Body of pancreas (tissue), 4 donors: ENCODE results near the gene IPPK. TPM values are rescaled to one million over a fixed set of nuclear protein-coding genes. Genes with fewer than 3 reads are reported as not detected.

ENCODE experiments used
- ATAC-seq: fragments of 150-250 bp; one replicate; pipeline ENCODE4 v1.9.1; 2016
- DNase-seq, 4 donors: peaks; one replicate each; pipeline ENCODE4 v3.0.0-alpha.2; 2019
- H3K27ac ChIP-seq, 4 donors: fragments of 200-600 bp; sonication (generic); 1 replicate in 3 of 4; 2 replicates in 1 of 4; pipeline versions ENCODE4 v1.5.1 to v1.6.1; 2016 to 2019; ENCODE audit warnings: mild to moderate bottlenecking in 1 of 4, mixed read lengths in 1 of 4, moderate library complexity in 1 of 4
- H3K27me3 ChIP-seq, 2 donors: fragments of 200-600 bp; sonication (generic); one replicate each; pipeline ENCODE4 v1.6.0; 2016; ENCODE audit warnings: mild to moderate bottlenecking in 1 of 2
- H3K36me3 ChIP-seq, 2 donors: fragments of 200-600 bp; sonication (generic); replicated peaks in 1 of 2; 2 replicates each; pipeline ENCODE4 v1.5.1; 2016; ENCODE audit warnings: low read depth in 2 of 2; ENCODE audit not compliant: insufficient read depth in 1 of 2
- H3K4me1 ChIP-seq: fragments of 200-600 bp; sonication (generic); one replicate; pipeline ENCODE4 v1.6.0; 2016
- H3K4me3 ChIP-seq, 2 donors: fragments of 200-600 bp; sonication (generic); 1 replicate in 1 of 2; 2 replicates in 1 of 2; pipeline ENCODE4 v1.5.1; 2016 to 2019
- H3K9me3 ChIP-seq, 3 donors: fragments of 200-600 bp; sonication (generic); 1 replicate in 2 of 3; 2 replicates in 1 of 3; pipeline ENCODE4 v1.5.1; 2016
- POLR2A ChIP-seq, 3 donors: fragments of 450-650 bp; IDR thresholded peaks; one replicate each; pipeline ENCODE4 v1.6.1; 2016; ENCODE audit warnings: antibody characterized with exemption in 3 of 3, mild to moderate bottlenecking in 2 of 3
- WGBS, 2 donors: methylation state at CpG; one replicate each; pipeline ENCODE4 v1.1.5; 2017; 5-methylcytosine and 5-hydroxymethylcytosine counted together
- intact Hi-C: fragments of 100-400 bp; cut with DNase I; formaldehyde crosslinking; loops from one replicate; pipeline ENCODE4 v1.15.1; 2023
- total RNA-seq, 2 donors: library from RNA; depleted of rRNA; stranded (reverse); fragments of >200 nt; gene quantifications; one replicate each; pipeline ENCODE4 v1.1.0, GENCODE V29; 2016
- TF ChIP-seq, protein P1 (sequence below), 7 experiments: fragments of 450-650 bp in 4 of 7; fragments of 200-600 bp in 3 of 7; sonication (generic) in 3 of 7; IDR thresholded peaks; one replicate each; pipeline ENCODE4 v1.5.1; 2016 to 2019; ENCODE audit warnings: antibody characterized with exemption in 7 of 7

IPPK gene
- total RNA-seq, 2 donors from 2014 or later, result 2.9 to 6.3 TPM

DNA sequence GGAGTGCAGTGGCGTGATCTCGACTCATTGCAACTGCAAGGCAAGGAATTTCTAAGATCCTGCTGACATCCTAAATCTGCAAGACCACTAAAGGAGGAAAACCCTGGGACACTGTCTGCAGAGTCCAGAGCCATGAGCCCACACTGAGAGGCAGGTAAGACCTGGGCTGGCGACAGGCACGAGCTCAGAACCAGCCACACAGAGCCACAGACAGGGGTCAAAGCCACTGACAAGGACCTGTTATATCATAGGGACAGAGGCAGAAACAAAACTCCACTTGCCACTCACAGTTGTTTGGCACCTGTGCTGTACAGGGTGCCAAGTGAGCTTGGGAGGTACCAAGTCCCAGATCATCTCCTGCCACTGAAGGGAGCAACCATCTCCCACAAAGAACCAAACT is 34.2 kb downstream of the IPPK start:
- peaks cover 0 to 17% of the 10 kb centered on the region in 2 donors for H3K36me3 ChIP-seq
- H3K9me3 ChIP-seq, result no peaks in the 10 kb centered on the region
- TF ChIP-seq, protein P1, sequence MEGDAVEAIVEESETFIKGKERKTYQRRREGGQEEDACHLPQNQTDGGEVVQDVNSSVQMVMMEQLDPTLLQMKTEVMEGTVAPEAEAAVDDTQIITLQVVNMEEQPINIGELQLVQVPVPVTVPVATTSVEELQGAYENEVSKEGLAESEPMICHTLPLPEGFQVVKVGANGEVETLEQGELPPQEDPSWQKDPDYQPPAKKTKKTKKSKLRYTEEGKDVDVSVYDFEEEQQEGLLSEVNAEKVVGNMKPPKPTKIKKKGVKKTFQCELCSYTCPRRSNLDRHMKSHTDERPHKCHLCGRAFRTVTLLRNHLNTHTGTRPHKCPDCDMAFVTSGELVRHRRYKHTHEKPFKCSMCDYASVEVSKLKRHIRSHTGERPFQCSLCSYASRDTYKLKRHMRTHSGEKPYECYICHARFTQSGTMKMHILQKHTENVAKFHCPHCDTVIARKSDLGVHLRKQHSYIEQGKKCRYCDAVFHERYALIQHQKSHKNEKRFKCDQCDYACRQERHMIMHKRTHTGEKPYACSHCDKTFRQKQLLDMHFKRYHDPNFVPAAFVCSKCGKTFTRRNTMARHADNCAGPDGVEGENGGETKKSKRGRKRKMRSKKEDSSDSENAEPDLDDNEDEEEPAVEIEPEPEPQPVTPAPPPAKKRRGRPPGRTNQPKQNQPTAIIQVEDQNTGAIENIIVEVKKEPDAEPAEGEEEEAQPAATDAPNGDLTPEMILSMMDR (IDR thresholded peaks at IDR 0.05), result no peak
- TF ChIP-seq POLR2A (IDR thresholded peaks at IDR 0.05), result no peak
- WGBS, 2 donors, result 90 to 94% methylated on average over 4 of the region's 4 CpGs
- no peaks in the 10 kb centered on the region for H3K4me1 ChIP-seq
- ATAC-seq (no peak), DNase-seq (no peak)
- H3K4me3 ChIP-seq, result no peak overlapping the region
- H3K27ac ChIP-seq, result no peak overlapping the region
- intact Hi-C loops, result loop anchor here (5.0 kb wide), 1 partner anchor 498 kb away; no protein-coding TSS in a partner anchor
- no peaks in the 10 kb centered on the region for H3K27me3 ChIP-seq

DNA sequence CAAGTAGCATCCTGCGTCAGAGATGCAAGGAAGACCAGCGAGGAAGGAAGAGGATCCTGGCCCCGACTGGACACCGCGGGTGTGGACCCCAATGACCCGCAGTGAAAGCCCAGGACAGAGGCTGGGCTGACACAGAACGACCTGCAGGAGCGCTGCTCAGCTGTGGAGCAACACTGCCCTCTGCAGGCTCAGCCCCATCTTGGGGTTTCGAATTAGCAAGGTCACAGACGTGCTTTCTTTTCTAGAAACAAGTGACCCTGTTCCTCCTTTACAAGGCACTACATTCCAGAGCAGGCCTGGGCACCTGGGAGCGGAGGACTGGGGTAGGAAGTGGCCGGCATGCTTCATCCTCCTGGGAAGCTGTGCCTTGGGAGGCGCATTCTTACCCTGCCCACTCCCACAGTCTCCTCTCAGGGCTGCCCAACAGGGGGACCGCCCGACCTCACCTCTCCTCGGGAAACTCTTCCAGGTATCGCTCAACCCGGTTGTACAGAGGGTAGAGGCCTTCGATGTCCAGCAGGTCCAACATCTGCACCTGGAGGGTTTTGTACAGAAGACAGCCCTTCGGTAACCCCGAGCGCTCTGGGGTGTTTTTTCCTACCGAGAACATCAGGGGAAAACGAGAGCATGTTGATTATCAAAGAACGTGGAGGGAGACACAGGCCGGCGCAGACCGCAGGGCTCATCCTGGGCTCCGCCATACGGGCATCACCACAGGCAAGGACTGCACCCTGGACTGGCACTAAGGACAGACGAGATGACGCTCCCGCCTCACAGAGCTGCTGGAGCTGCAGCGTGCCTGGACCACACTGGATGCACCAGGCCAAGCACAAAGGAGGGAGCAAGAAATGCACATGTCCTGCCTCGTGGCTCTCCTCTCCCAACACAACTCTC is 35.0 kb downstream of the IPPK start:
- H3K9me3 ChIP-seq, result no peaks in the 10 kb centered on the region
- intact Hi-C loops, result loop anchor here (5.0 kb wide), 1 partner anchor 498 kb away; no protein-coding TSS in a partner anchor
- no peak overlapping the region for H3K4me3 ChIP-seq
- H3K36me3 ChIP-seq, result peaks cover 0 to 14% of the 10 kb centered on the region in 2 donors
- DNase-seq (peak; percentile 67 to 79 (median 72)), ATAC-seq (peak; percentile 81)
- 62 to 67% methylated on average over 34 of the region's 35 CpGs for WGBS, 2 donors
- TF ChIP-seq POLR2A (IDR thresholded peaks at IDR 0.05), result no peak
- TF ChIP-seq, protein P1 (IDR thresholded peaks at IDR 0.05), result peak; percentile 64 to 91 (median 84)
- H3K27me3 ChIP-seq, result no peaks in the 10 kb centered on the region
- no peak overlapping the region for H3K27ac ChIP-seq
- no peaks in the 10 kb centered on the region for H3K4me1 ChIP-seq

DNA sequence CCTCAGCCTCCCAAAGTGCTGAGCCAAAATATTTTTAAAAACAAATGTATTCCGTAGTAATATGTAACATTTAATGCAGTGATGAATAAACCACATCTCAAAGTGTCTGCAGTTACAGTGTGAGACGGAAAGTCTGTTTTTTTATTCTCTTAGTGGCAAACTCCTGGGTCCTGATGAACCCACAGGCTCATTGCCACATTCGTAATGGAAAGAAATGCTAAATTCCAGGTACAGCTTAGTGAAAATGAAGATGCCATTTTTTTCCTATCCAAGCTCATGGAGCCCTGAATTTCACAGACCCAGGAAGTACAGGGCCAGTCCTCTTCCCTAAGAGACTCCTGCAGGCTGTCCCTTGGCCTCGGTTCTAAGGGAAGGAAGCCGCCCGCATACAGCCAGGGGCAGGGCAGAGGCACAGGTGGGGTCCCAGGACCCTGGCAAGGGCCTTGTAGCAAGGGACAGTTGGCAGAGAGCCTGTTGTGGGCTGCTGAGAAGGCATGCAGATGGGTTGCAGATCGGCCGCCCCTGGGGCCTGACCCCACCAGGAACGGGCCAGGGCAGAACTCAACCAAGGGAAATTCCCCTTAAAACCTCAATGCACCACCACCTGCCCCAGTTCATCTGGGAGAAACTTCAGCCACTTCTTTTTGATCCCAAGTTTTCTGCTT is 36.2 kb downstream of the IPPK start:
- WGBS, 2 donors, result 88 to 94% methylated on average over 9 of the region's 9 CpGs
- intact Hi-C loops, result no loop called here
- no peaks in the 10 kb centered on the region for H3K27me3 ChIP-seq
- no peaks in the 10 kb centered on the region for H3K4me1 ChIP-seq
- DNase-seq (no peak), ATAC-seq (no peak)
- no peak overlapping the region for H3K27ac ChIP-seq
- no peak overlapping the region for H3K4me3 ChIP-seq
- H3K9me3 ChIP-seq, result no peaks in the 10 kb centered on the region
- TF ChIP-seq POLR2A (IDR thresholded peaks at IDR 0.05), result no peak
- TF ChIP-seq, protein P1 (IDR thresholded peaks at IDR 0.05), result no peak
- peaks cover 0 to 12% of the 10 kb centered on the region in 2 donors for H3K36me3 ChIP-seq

DNA sequence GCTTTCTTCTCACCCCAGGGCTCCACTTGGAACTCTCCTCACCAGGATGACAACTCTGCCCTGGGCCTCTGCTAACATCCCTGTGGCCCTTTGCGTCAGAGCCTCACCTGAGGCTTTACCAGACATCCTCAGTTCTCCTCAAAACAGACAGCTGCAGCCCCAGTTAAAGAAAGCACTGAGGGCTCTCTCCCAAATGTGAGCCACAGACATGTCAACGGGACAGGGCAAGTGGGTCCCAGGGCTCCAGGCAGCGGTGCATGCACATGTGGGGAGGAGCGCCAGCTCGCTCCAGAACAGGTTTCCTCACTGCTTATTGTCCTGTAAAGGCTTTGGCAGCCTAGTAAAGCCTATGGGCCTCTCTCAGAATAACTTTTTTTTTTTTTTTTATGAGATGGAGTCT is 37.3 kb downstream of the IPPK start:
- DNase-seq, result no peak
- intact Hi-C loops, result no loop called here
- WGBS, 2 donors, result 92 to 95% methylated on average over 5 of the region's 5 CpGs

More for the DNA sequence above, 37.3 kb downstream of the IPPK start:
- Histone ChIP-seq H3K4me1 (no peaks in the 10 kb centered on the region), H3K4me3 (no peak overlapping the region), H3K36me3 (peaks cover 0 to 8% of the 10 kb centered on the region in 2 donors), H3K9me3 (no peaks in the 10 kb centered on the region), H3K27ac (no peak overlapping the region), H3K27me3 (no peaks in the 10 kb centered on the region)
- no peak for ATAC-seq
- no peak for TF ChIP-seq POLR2A (IDR thresholded peaks at IDR 0.05)
- TF ChIP-seq, protein P1 (IDR thresholded peaks at IDR 0.05), result no peak
